ENCODE results near the gene UNC93A. TPM values are rescaled to one million over a fixed set of nuclear protein-coding genes. Genes with fewer than 3 reads are reported as not detected.

UNC93A gene
- polyA plus RNA-seq, 4 donors = 0.15 to 9.6 (median 4.6) TPM

Other genes with a start within 250 kb of the UNC93A start
- gene CCR6, start 168.2 kb upstream of the UNC93A start, polyA plus RNA-seq (ENCODE audit: insufficient read length in 4 of 4) = not detected
- gene GPR31, start 133.3 kb upstream of the UNC93A start, polyA plus RNA-seq (ENCODE audit: insufficient read length in 4 of 4) = not detected
- under 1 TPM; 0.89 to 1.00 (median 0.95) TPM for gene TTLL2, start 33.8 kb downstream of the UNC93A start, polyA plus RNA-seq (ENCODE audit: insufficient read length in 4 of 4)